ENCODE data around the gene ASGR2. TPM values are rescaled to one million over a fixed set of nuclear protein-coding genes. Genes with fewer than 3 reads are reported as not detected.
A peak's percentile ranks its signal among the peaks of the same experiment; 100 is the strongest.

Gene ASGR2
- total RNA-seq, 1 experiment from 2014 or later: 0.10 TPM

GRCh38 chr17:7064261-7064660, 50.4 kb downstream of the ASGR2 start:
- DNase-seq (ENCODE audit: low spot score): peak; percentile 38

- DNase-seq (ENCODE audit: low spot score): no peak
These were observed 51.0 kb downstream of the ASGR2 start for GRCh38 chr17:7063518-7064094.

- peak; percentile 84 for DNase-seq (ENCODE audit: low spot score)
These were observed 54.3 kb downstream of the ASGR2 start for GRCh38 chr17:7060165-7060891.

- no peak for DNase-seq (ENCODE audit: low spot score)
These were observed 55.7 kb downstream of the ASGR2 start for GRCh38 chr17:7058831-7059447.

GRCh38 chr17:7056386-7056785, 58.2 kb downstream of the ASGR2 start:
- DNase-seq (ENCODE audit: low spot score): peak; percentile 80

Other genes starting within 250 kb of the ASGR2 start
- not detected in 2 replicates for gene ALOX12, start 118.8 kb downstream of the ASGR2 start, total RNA-seq (2014; rRNA removed; shearing (Covaris generic))
- gene RNASEK, start 102.2 kb downstream of the ASGR2 start, total RNA-seq (2014; rRNA removed; shearing (Covaris generic)): 166 and 188 TPM in 2 replicates
- not detected in 2 replicates for gene BCL6B, start 91.8 kb downstream of the ASGR2 start, total RNA-seq (2014; rRNA removed; shearing (Covaris generic))
- gene SLC16A13, start 78.8 kb downstream of the ASGR2 start, total RNA-seq (2014; rRNA removed; shearing (Covaris generic)): 0.77 TPM in 1 of 2 replicates, not detected in the other
- gene SLC16A11, start 70.7 kb downstream of the ASGR2 start, total RNA-seq (2014; rRNA removed; shearing (Covaris generic)): not detected in 2 replicates
- gene CLEC10A, start 34.6 kb downstream of the ASGR2 start, total RNA-seq (2014; rRNA removed; shearing (Covaris generic)): not detected in 2 replicates
- 1.4 TPM in 1 of 2 replicates, not detected in the other for gene ASGR1, start 64.5 kb upstream of the ASGR2 start, total RNA-seq (2014; rRNA removed; shearing (Covaris generic))
- gene DLG4, start 105.0 kb upstream of the ASGR2 start, total RNA-seq (2014; rRNA removed; shearing (Covaris generic)): 2.3 and 3.9 TPM in 2 replicates
- 118 and 161 TPM in 2 replicates for gene ACADVL, start 105.1 kb upstream of the ASGR2 start, total RNA-seq (2014; rRNA removed; shearing (Covaris generic))
- gene DVL2, start 119.7 kb upstream of the ASGR2 start, total RNA-seq (2014; rRNA removed; shearing (Covaris generic)): 24.8 and 36.1 TPM in 2 replicates
- 37.5 and 45.3 TPM in 2 replicates for gene PHF23, start 124.6 kb upstream of the ASGR2 start, total RNA-seq (2014; rRNA removed; shearing (Covaris generic))
- 396 and 471 TPM in 2 replicates for gene GABARAP, start 127.6 kb upstream of the ASGR2 start, total RNA-seq (2014; rRNA removed; shearing (Covaris generic))
- gene CTDNEP1, start 136.9 kb upstream of the ASGR2 start, total RNA-seq (2014; rRNA removed; shearing (Covaris generic)): 18.2 and 19.8 TPM in 2 replicates
- gene ELP5, start 137.4 kb upstream of the ASGR2 start, total RNA-seq (2014; rRNA removed; shearing (Covaris generic)): 25.1 and 30.0 TPM in 2 replicates
- not detected in 2 replicates for gene CLDN7, start 147.7 kb upstream of the ASGR2 start, total RNA-seq (2014; rRNA removed; shearing (Covaris generic))
- 0.17 and 0.23 TPM in 2 replicates for gene SLC2A4, start 166.9 kb upstream of the ASGR2 start, total RNA-seq (2014; rRNA removed; shearing (Covaris generic))
- not detected in 2 replicates for gene YBX2, start 179.8 kb upstream of the ASGR2 start, total RNA-seq (2014; rRNA removed; shearing (Covaris generic))
- gene EIF5A, start 192.8 kb upstream of the ASGR2 start, total RNA-seq (2014; rRNA removed; shearing (Covaris generic)): 460 and 526 TPM in 2 replicates
- 55.9 and 65.1 TPM in 2 replicates for gene GPS2, start 200.5 kb upstream of the ASGR2 start, total RNA-seq (2014; rRNA removed; shearing (Covaris generic))
- gene NEURL4, start 214.5 kb upstream of the ASGR2 start, total RNA-seq (2014; rRNA removed; shearing (Covaris generic)): 3.4 and 3.5 TPM in 2 replicates
- gene ACAP1, start 221.7 kb upstream of the ASGR2 start, total RNA-seq (2014; rRNA removed; shearing (Covaris generic)): 0.19 TPM in 1 of 2 replicates, not detected in the other
- gene KCTD11, start 237.3 kb upstream of the ASGR2 start, total RNA-seq (2014; rRNA removed; shearing (Covaris generic)): 0.78 and 2.4 TPM in 2 replicates
- not detected in 2 replicates for gene TMEM95, start 240.3 kb upstream of the ASGR2 start, total RNA-seq (2014; rRNA removed; shearing (Covaris generic))